Liver (tissue), 3 donors: ENCODE data around the gene DNAJC11.

Source experiments
- RAD21 ChIP-seq, 2 donors: IDR thresholded peaks; 2 replicates each; pipeline ENCODE4 v1.6.1; 2016; ENCODE audit warnings: antibody characterized with exemption in 2 of 2, mild to moderate bottlenecking in 2 of 2
- TF ChIP-seq, protein P1 (sequence below): fragments of 150-350 bp; IDR thresholded peaks from 2 replicates; pipeline ENCODE4 v1.5.1; 2017; ENCODE audit warnings: improper control_type of control experiment, low read depth, low read length; ENCODE audit not compliant: missing input control
- donor health status: healthy.
- donor health status: healthy.

- TF ChIP-seq RAD21 (IDR thresholded peaks at IDR 0.05) = peak; percentile 79 to 82
- TF ChIP-seq, protein P1, sequence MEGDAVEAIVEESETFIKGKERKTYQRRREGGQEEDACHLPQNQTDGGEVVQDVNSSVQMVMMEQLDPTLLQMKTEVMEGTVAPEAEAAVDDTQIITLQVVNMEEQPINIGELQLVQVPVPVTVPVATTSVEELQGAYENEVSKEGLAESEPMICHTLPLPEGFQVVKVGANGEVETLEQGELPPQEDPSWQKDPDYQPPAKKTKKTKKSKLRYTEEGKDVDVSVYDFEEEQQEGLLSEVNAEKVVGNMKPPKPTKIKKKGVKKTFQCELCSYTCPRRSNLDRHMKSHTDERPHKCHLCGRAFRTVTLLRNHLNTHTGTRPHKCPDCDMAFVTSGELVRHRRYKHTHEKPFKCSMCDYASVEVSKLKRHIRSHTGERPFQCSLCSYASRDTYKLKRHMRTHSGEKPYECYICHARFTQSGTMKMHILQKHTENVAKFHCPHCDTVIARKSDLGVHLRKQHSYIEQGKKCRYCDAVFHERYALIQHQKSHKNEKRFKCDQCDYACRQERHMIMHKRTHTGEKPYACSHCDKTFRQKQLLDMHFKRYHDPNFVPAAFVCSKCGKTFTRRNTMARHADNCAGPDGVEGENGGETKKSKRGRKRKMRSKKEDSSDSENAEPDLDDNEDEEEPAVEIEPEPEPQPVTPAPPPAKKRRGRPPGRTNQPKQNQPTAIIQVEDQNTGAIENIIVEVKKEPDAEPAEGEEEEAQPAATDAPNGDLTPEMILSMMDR = peak; percentile 80
These were observed 25.9 kb upstream of the DNAJC11 start for GRCh38 chr1:6727535-6727934.
